Measurements from ENCODE around the gene TBCCD1.
A peak's percentile ranks its signal among the peaks of the same experiment; 100 is the strongest.

GRCh38 chr3:186614597-186615483 is 47.7 kb upstream of the TBCCD1 start:
- TF ChIP-seq, protein P1, sequence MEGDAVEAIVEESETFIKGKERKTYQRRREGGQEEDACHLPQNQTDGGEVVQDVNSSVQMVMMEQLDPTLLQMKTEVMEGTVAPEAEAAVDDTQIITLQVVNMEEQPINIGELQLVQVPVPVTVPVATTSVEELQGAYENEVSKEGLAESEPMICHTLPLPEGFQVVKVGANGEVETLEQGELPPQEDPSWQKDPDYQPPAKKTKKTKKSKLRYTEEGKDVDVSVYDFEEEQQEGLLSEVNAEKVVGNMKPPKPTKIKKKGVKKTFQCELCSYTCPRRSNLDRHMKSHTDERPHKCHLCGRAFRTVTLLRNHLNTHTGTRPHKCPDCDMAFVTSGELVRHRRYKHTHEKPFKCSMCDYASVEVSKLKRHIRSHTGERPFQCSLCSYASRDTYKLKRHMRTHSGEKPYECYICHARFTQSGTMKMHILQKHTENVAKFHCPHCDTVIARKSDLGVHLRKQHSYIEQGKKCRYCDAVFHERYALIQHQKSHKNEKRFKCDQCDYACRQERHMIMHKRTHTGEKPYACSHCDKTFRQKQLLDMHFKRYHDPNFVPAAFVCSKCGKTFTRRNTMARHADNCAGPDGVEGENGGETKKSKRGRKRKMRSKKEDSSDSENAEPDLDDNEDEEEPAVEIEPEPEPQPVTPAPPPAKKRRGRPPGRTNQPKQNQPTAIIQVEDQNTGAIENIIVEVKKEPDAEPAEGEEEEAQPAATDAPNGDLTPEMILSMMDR (IDR thresholded peaks at IDR 0.05) = peak; percentile 94 to 99 (median 98)
- TF ChIP-seq POLR2A (IDR thresholded peaks at IDR 0.05) = no peak

Measured in heart left ventricle (tissue), 13 donors.